ENCODE data around the gene DLEU7.

The DLEU7 gene

DNA sequence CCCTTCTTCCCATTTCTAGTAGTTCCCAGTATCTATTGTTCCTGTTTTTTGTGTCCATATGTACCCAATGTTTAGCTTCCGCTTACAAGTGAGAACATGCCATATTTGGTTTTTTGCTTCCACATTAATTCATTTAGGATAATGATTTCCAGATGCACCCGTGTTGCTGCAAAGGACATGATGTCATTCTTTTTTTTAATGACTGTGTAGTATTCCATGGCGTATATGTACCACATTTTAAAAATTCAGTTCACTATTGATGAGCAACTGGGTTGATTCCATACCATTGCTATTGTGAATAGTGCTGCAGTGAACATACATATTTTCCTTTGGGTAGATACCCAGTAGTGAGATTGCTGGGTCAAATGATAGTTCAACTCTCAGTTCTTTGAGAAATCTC is 50.5 kb downstream of the DLEU7 start:
- DNase-seq (ENCODE audit: low read depth in 2 of 2) = no peak

DNA sequence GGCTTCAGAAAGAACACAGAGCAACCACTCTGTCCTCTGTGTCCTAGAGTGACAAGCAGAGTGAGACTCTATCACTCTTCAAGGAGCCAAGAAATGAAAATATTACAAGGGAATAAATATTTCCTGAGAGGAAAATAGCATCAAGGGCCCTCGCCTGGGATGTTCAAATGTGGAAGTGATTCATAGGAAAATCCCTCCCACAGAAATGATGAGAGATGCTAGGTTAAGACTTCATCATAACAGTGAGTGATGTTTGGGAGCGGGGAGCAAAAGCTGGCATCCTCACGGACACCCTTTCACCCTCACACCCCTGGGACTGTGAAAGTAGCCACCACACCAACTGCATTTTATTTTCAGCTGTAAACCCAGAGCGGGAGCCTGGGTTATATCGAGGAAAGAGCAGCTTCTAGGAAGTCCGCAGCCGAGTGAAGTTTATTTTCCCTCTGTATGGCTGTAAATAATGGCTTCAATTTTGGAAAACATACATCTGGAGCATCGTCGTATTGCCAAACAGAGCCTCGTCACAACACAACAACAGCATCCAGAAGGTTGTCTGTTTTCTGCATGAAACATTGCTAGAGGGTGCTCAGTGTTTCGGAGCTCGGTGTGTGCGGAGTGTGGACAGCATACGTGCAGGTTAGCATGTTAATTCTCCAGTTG is 54.8 kb downstream of the DLEU7 start:
- no peak for DNase-seq (ENCODE audit: low read depth in 2 of 2)

- no peak for DNase-seq (ENCODE audit: low read depth in 2 of 2)
Observed at GRCh38 chr13:50787316-50788195, 55.9 kb downstream of the DLEU7 start.

GRCh38 chr13:50783717-50784290 is 59.7 kb downstream of the DLEU7 start:
- DNase-seq (ENCODE audit: low read depth in 2 of 2) = no peak

- no peak for DNase-seq (ENCODE audit: low read depth in 2 of 2)
Observed at GRCh38 chr13:50783066-50783465, 60.4 kb downstream of the DLEU7 start.

- DNase-seq (ENCODE audit: low read depth in 2 of 2) = no peak
Observed at GRCh38 chr13:50780201-50781015, 63.1 kb downstream of the DLEU7 start.

GRCh38 chr13:50779443-50780200 is 63.9 kb downstream of the DLEU7 start:
- DNase-seq (ENCODE audit: low read depth in 2 of 2) = no peak
